Cardiac muscle cell (in vitro differentiated cells and primary cell): ENCODE data around the gene OR10H4. TPM values are rescaled to one million over a fixed set of nuclear protein-coding genes. Genes with fewer than 3 reads are reported as not detected.
"Not testable (repeated sequence)": the region's sequence is repeated elsewhere in the genome, so short reads cannot be mapped to it uniquely, and the experiment has no call there.

Experiments
- DNase-seq, 2 donors: peaks; one replicate each; pipeline versions ENCODE4 v3.0.0 to v3.0.0-alpha.2; 2010 to 2017; ENCODE audit warnings: low read depth in 1 of 2, low spot score in 1 of 2
- H3K27ac ChIP-seq: fragments of 200-600 bp; sonication (generic); 2 replicates; pipeline ENCODE4 v1.5.1; 2016
- H3K27me3 ChIP-seq: fragments of 200-600 bp; sonication (generic); 2 replicates; pipeline ENCODE4 v1.6.0; 2016; ENCODE audit warnings: control low read depth
- H3K36me3 ChIP-seq: fragments of 200-600 bp; sonication (generic); 2 replicates; pipeline ENCODE4 v1.5.1; 2016; ENCODE audit warnings: control low read depth
- H3K4me1 ChIP-seq: fragments of 200-600 bp; sonication (generic); 2 replicates; pipeline ENCODE4 v1.8.1; 2017; ENCODE audit warnings: low read depth, mild to moderate bottlenecking, mixed run types
- H3K4me3 ChIP-seq: fragments of 200-600 bp; sonication (generic); 2 replicates; pipeline ENCODE4 v1.5.1; 2016; ENCODE audit warnings: mild to moderate bottlenecking
- H3K9me3 ChIP-seq: fragments of 200-600 bp; sonication (generic); 2 replicates; pipeline ENCODE4 v1.5.1; 2017; ENCODE audit warnings: low read depth, mild to moderate bottlenecking, control low read depth
- CTCF ChIP-seq: IDR thresholded peaks from 2 replicates; pipeline ENCODE4 v1.5.1; 2012; ENCODE audit warnings: low read depth, mild to moderate bottlenecking, low read length
- polyA plus RNA-seq: library from polyadenylated mRNA; unstranded; fragments of >200 nt; fragmentation: Nextera tagmentation; extraction: Ambion mirVana; gene quantifications from 2 replicates; pipeline ENCODE4 v1.2.1, GENCODE V29; 2016
- total RNA-seq: library from RNA; depleted of rRNA; stranded (reverse); fragments of >200 nt; gene quantifications from 2 replicates; pipeline ENCODE4 v1.2.3, GENCODE V29; 2016

The OR10H4 gene
- total and polyA plus RNA-seq, 2 experiments from 2014 or later = not detected

DNA sequence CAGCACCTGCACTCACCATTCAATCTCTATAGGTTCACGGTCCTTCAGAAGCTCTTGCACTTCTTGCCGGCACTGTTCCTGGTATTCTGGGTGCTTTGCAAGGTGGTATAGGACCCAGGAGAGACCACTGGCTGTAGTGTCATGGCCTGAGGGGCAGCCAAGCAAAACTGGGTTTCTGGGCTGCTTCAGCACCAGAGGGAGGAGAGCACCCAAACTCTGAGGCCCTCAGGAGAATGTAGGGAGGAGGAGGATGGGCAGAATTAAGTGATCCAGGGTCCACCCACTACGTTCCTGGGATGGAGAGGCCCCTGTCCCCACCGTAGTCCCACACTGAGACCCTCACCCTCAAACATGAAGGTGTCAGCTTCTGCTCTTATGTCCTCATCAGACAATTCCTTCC, 26.8 kb upstream of the OR10H4 start:
- H3K4me1 ChIP-seq = no peaks in the 10 kb centered on the region
- no peaks in the 10 kb centered on the region for H3K27me3 ChIP-seq
- no peak overlapping the region for H3K27ac ChIP-seq
- DNase-seq = no peak
- no peaks in the 10 kb centered on the region for H3K36me3 ChIP-seq
- TF ChIP-seq CTCF = no peak
- H3K9me3 ChIP-seq = no peaks in the 10 kb centered on the region
- no peak overlapping the region for H3K4me3 ChIP-seq

DNA sequence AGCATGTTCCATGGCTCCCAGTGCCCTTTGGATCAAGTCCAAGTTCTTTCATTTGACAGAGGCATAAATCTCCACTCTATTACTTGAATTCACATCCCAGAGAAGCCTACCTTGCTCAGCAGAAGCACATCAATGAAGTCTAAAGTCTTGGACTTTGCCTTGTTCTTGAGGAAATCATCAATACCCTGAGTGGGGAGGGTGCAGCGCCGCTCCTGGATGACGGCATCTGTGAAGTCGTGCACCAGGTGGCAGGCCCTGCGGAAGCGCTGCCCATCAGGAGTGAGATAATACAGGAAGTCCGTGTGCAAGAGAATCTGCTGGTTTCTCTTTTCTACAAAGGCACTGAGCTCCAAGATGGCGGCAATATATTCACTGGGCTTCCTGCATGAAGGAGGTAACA, 25.1 kb upstream of the OR10H4 start:
- Histone ChIP-seq H3K27me3 (no peaks in the 10 kb centered on the region), H3K4me3 (no peak overlapping the region), H3K9me3 (no peaks in the 10 kb centered on the region), H3K27ac (no peak overlapping the region), H3K4me1 (no peaks in the 10 kb centered on the region), H3K36me3 (no peaks in the 10 kb centered on the region)
- no peak for DNase-seq
- no peak for TF ChIP-seq CTCF

GRCh38 chr19:15926484-15926883, 22.3 kb upstream of the OR10H4 start:
- H3K9me3 ChIP-seq = no peaks in the 10 kb centered on the region
- no peak overlapping the region for H3K27ac ChIP-seq
- no peaks in the 10 kb centered on the region for H3K4me1 ChIP-seq
- H3K4me3 ChIP-seq = no peak overlapping the region
- H3K36me3 ChIP-seq = no peaks in the 10 kb centered on the region
- H3K27me3 ChIP-seq = no peaks in the 10 kb centered on the region
- no peak for DNase-seq
- no peak for TF ChIP-seq CTCF

GRCh38 chr19:15928321-15928720, 20.5 kb upstream of the OR10H4 start:
- Histone ChIP-seq H3K4me1 (no peaks in the 10 kb centered on the region), H3K27me3 (no peaks in the 10 kb centered on the region), H3K36me3 (no peaks in the 10 kb centered on the region), H3K4me3 (no peak overlapping the region), H3K27ac (no peak overlapping the region), H3K9me3 (no peaks in the 10 kb centered on the region)
- TF ChIP-seq CTCF = no peak
- DNase-seq = no peak

- not testable (repeated sequence) for H3K36me3 ChIP-seq, H3K9me3 ChIP-seq, H3K27ac ChIP-seq, H3K4me3 ChIP-seq, H3K27me3 ChIP-seq, H3K4me1 ChIP-seq, DNase-seq
These were observed 15.0 kb upstream of the OR10H4 start for GRCh38 chr19:15933761-15934331.

GRCh38 chr19:15934332-15935078, 14.3 kb upstream of the OR10H4 start, which contains the start of gene CYP4F11:
TSS of gene CYP4F11 (minus strand) at chr19:15934529. CDS start at chr19:15934408, 121 bp downstream.
- Histone ChIP-seq H3K27ac (no peak within 1 kb of the TSS), H3K4me1 (no peaks in the 10 kb centered on the region), H3K27me3 (no peaks in the 10 kb centered on the region), H3K9me3 (no peaks in the 10 kb centered on the region), H3K4me3 (no peak within 1 kb of the TSS), H3K36me3 (no peaks in the 10 kb centered on the region)
- DNase-seq = no peak
- no peak for TF ChIP-seq CTCF
